Endothelial cell of hepatic sinusoid (primary cell): Measurements from ENCODE around the gene PBX4.

ENCODE experiments used
- in situ Hi-C: cut with HindIII; loops from 2 replicates; pipeline ENCODE4 v1.10.0; 2017; ENCODE audit warnings: low sequenced_read_pairs

Gene PBX4

GRCh38 chr19:19592690-19593089 lies 25.8 kb downstream of the PBX4 start:
- in situ Hi-C loops, result loop anchor here (5.0 kb wide), 2 partner anchors 60 to 70 kb away; partner anchors contain the start of gene ATP13A1

DNA sequence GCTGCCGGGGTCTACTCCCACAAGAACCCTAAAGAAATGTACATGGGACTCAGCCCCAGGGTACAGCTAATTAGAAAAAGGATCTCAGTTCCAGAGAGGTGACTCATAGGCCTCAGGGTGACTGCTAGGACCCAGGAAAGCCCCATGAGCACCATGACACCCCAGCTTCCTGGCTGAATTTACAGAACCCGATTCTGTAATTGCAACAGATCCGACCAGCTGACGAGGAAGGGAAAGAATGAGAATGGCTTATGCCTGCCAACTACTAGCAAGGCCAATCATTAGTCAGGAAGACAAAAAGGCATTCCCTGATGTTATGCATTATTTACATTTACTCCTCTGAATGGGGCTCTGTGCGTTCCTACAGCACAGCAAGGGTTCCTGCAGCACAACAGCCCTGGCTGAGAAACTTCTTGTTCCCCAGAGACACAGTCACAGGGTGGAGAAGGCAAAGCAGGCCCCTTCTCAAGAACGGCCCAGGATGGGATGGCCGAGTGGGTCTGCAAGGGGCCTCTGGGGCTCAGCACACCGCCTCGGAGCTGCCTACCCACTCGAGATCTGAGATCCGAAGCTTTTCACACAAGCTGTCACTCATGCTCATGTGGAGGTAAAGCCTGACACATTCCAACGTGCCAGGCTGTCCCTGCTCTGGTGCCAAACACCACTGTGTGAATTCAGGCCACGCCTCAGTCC lies 27.2 kb downstream of the PBX4 start:
- in situ Hi-C loops, result loop anchor here (5.0 kb wide), 2 partner anchors 59 to 71 kb away; partner anchors contain the start of gene ATP13A1

DNA sequence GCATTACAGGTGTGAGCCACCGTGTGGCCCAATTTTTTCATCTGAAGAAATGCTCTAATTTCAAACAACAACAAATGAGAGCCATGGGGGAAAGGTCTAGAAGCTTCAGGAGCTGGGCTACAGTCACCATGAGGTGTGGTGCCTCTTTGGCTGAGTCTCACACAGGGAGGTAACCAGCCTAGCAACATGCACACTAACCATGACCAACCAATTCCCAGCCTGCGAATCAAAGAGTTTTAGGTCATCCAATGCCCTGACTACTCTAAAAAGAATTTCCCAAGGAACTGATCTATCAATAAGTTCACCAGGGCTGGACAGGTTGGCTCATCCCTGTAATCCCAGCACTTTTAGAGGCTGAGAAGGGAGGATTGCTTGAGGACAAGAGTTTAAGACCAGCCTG lies 29.9 kb downstream of the PBX4 start:
- in situ Hi-C loops, result no loop called here

DNA sequence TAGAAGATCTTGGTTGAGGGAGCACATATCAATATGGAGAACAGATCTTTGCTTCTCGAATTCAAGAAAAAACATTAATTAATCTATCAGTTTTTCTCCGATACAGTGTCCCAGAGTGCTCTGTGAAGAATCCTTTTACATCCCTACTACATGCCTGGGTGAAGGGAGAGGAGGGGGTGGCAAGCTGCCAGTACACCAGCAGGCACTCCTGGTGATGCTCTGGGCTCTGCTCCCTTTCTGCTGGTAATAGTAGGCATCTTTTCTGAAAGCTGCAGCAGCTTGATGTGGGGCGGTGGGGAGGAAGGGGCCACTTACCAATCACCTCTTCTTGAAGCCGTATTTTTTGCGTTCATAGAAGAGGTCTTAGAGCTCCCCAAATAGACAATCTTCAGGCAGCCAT lies 30.7 kb downstream of the PBX4 start:
- in situ Hi-C loops, result no loop called here

DNA sequence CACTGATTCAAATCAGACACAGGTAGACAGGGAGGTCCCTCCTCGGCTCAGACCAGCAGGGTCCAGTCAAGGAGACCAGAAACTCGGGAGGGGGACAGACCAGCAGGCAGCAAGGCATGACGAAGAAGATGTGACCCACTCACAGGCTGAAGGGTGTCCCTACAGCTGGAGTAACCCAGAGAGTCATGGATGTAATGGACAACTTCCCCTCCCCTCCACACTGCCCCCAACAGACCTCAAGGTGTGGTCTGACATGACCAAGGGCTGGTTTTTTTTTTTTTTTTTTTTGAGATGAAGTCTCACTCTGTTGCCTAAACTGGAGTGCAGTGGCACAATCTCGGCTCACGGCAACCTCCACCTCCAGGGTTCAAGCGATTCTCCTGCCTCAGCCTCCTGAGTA lies 34.1 kb downstream of the PBX4 start:
- in situ Hi-C loops, result no loop called here

DNA sequence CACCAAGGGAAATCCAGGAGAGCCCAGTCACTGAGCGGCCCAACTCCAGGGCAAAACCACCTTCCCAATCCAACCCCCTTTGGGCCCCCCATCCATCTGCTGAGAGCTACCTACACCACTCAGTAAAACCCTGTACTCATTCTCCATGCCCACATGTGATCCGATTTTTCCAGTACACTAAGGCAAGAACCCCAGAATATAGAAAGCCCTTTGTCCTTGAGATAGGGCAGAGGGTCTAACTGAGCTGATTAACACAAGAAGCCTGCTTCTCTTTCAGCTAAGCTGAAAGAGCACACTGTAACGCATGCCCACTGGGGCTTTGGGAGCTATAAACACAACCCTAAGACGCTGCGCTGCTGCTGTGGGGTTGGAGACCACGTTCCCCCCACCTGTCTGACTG lies 36.0 kb downstream of the PBX4 start:
- in situ Hi-C loops, result no loop called here

DNA sequence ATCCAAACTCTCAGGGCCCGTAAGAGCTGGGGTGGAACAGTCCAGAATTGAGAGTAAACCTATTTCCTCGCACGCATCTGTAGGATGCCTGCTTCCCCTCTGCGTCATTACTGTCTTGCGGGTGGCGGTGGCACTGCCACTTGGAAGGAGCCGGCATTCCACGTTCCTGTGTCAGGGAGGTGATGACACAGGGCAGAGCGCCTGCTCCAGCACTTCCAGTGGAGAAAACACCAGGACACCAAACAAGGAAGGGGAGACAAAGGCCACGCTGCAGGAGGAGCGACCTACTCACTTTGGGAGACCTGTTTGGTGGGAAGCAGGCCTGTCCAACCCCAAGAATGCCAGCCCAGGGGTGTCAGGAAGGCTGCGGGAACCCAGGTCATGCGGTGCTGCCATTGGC lies 37.1 kb downstream of the PBX4 start:
- in situ Hi-C loops, result no loop called here

DNA sequence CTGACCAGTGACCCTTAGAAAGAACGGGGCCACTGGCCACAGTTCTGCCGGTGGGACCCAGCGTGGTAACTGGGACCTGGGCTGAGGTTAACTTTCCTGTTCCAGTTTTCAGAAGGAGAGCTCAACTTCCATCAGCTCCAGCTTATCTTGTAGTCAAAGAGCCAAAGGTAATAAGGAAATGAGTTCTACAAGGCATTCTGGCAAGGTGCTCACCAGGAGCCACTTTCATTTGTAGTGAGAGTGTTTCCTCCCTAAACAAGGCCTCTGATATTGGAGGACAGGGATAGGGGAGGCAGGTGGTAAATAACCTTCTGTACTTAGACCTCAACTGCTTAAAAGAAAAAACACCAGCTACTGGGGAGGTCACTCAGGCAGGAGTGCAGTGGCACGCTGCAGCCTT lies 38.1 kb downstream of the PBX4 start:
- in situ Hi-C loops, result no loop called here

DNA sequence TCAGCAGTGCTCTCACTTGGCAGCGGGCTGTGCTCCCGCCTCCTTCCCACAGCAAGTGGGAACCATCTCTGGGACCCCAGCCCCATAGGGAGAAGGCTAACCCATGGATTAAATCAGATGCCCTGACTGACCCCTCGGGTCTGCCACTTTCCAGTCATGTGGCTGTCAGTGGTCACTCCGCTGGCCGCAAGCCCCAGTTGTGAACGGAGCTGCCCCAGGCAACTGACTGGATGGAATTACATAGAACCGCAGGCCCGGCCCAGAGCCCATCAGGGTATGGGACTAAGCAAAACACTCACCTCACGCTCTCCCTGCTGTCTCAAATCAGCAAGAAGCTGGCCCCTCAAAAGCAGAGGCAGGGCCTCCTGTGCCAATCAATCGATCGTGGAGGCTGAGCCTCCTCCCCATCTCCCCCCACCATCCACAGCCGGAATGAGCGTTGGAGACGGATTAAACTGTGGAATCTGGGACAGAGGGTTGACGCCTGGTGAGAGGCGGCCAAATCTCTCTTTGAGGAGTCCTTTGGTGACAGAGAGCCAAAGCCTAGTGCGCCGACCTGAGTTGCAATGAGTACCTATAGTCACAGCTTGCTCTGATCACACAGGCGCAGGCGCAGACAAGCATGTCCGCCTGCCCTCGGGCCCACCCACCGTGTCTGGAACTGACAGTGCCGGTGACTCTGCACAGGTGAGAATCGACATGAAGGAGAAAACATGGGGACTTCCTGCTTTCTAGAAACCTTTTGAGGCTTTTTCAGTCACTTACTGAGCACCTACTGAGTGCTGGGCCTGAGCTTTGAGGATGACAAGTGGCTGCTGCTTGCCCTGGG lies 38.7 kb downstream of the PBX4 start:
- in situ Hi-C loops, result no loop called here

DNA sequence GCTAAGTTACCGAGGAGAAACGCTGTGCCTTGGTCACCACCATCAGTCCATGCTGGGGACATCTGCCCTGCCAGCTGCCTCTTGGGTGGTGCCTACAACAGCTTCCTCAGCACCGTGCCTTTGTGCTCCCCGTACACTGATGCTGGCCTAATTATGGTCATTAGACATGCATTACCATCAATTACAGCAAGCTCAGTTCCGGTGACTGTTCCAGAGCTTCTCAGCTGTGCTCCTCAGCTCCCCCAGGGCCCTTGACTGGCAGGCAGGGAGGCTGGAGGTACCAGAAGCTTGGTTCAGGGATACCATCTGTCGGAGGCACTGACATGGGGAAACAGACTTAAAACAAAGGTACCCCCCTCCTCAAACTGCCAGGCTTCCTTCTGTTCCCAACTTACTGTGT lies 40.2 kb downstream of the PBX4 start:
- in situ Hi-C loops, result no loop called here

GRCh38 chr19:19575411-19575810 lies 43.1 kb downstream of the PBX4 start:
- in situ Hi-C loops, result no loop called here

DNA sequence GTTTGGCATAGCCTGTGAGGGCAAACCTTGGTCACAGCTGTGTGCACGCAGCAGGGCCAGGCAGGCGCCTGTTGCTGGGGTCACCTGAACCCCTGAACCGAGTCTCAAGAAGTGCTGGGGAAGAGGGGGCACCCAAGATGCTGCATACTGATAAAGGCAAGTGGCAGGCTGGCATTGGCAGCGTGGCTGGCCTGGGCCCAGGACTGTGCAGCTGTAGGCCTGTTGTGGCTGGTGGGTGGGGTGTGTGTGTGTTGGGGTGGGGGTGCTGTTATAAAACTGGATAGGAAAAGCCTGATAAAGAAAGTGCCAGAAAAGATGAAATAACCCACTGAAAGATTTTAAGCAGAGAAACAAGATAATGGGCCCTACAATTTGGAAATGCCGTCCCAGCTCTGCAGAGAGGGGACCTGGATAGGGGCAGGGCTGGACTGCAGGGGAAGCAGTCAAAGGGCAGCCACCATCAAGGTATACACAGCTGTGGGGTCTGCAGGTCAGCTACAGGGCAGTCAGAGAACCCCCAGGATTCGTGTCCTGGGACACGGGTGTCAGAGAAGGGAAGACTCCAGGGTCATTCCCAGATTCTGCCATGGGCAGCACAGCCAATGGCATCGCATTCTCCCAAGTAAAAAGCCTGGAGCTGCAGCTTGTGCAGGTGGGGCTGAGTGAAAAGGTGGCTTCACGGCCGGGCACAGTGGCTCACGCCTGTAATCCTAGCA lies 47.3 kb downstream of the PBX4 start:
- in situ Hi-C loops, result no loop called here

DNA sequence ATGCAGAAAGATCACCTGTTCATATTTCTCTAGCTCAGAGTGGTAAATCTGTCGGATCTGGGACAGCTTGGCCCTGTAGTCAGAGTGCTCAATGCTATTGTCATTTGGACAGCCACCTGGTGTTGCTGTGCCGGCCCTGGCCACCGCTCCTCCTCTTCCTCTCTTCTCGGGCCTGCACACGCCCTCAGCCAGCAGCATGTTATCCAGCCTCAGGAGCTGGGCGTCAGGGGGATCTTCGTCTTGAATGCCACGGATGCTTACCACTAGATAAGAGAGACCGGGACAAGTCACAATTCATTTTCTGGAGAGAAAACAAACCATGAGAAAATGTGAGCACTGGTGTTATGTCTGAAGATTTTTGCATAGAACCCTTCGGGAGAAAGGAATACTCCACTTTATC lies 47.9 kb downstream of the PBX4 start:
- in situ Hi-C loops, result no loop called here

DNA sequence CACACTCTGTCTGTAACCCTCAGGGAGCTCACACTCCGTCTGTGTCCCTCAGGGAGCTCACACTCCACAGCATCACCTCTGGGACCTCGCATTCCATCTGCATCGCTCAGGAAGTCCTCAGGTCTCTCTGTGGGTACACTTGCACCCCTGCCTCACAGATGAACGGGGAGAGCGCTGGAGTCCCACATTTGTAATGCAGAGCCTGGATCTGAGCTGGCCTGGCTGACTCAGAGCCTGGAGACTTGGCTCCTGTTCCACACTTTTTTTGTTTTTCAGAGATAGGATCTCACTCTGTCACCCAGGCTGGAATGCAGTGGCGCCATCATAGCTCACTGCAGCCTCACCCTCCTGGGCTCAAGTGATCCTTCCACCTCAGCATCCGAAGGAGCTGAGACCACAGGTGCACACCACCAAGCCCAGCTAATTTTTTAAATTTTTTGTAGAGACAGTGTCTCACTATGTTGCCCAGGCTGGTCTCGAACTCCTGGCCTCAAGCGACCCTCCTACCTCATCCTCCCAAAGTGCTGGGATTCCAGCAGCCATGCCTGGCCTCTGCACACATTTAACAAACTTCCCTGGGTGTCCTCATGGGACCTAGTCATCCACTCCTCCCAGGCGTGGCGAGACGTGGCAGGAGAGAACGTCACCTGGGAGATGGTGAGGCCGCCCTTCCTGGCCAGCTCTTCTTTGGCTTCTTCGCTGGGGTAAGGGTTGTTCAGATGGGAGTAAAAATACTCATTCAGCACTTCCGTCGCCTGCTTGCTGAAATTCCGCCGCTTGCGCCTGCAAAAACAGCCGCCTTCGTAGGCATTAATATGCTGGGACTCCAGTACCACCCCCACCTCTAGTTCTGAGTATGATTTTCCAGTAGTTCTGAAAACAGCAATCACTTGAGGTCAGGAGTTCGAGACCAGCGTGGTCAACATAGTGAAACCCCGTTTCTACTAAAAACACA lies 49.4 kb downstream of the PBX4 start:
- in situ Hi-C loops, result no loop called here

DNA sequence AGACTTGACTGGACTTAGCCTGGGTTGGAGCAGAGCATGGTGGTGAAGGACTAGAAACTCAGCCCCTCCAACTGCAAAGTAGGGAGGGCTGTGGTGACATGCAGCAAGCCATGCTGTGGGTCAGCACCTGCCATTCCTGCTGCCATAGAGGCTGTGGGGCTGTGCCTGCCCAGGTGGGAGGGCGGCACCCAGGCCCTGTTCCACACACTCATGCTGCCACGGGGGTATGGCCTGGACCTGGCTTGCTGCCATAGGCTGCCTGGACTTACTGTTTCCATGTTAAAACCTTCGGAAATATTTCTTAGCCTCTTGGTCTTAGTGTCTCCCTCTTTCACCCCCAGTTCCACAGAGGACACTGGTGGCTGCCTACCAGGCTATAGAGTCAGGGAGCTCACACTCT lies 51.1 kb downstream of the PBX4 start:
- in situ Hi-C loops, result no loop called here

- in situ Hi-C loops, result no loop called here
Measured at GRCh38 chr19:19566306-19566705, 52.2 kb downstream of the PBX4 start.

DNA sequence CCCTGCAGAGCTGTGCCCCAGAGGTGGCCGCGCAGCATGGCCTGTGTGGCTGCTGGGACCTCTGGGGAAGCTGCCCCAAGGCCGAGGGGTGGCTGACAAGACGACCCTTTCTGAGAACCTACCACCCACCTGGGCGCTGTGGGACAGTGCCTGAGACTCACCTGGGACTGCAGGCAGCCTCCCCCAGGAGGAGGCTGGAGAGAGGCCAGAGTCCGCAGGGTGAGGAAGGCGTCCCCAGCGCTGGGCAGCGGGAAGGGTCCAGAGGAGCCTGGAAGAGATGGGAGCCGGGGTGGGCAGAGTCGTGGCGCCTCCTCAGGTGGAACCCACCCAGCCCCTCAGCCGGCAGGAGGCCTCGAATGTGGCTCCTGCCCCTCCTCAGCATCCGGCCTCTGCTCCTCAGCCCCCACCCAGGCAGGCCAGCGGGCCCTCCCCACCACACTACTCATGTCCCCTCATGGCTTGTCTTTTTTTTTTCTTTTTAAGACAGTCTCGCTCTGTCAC lies 55.1 kb downstream of the PBX4 start:
- in situ Hi-C loops, result no loop called here

- in situ Hi-C loops, result no loop called here
Measured at GRCh38 chr19:19562665-19563347, 55.7 kb downstream of the PBX4 start.

DNA sequence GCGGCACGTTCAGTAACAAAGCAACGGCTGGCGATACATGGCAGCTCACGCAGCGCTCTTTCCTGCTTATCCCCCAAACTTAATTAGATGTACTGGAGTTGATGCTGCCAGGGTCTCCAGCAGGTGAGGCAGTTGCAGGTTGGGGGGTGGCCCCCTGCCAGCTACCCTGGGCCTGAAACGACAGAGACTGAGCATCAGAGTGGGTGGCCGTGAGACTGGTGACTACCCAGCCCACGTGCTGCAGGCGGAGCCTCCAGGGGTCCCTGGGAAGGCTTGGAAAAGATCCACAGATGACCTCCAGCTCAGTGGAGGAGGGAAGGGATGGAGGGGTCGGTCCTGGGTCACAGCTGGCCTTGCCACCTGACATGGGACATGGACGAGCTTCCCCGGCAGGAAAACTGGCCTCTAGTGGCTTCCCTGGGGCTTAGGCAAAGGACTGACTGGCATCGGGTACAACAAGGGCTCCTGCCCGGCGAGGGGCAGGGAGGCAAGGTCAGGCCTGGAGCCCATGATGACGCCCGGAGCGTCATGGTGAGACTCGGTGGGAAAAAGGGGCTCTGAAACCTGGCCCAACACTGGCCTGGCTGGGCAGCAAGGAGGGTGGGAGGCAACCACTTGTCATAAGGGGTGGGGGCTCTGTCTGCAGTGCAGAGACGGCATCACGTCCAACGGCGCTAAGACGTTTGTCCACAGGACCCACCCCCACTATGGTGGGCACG lies 56.4 kb downstream of the PBX4 start:
- in situ Hi-C loops, result no loop called here
